Kidney (tissue), 14 donors: Measurements from ENCODE around the gene HECW1. TPM values are rescaled to one million over a fixed set of nuclear protein-coding genes. Genes with fewer than 3 reads are reported as not detected.

Source experiments
- DNase-seq, 5 donors: peaks; one replicate each; pipeline ENCODE4 v3.0.0-alpha.2; 2013 to 2020
- FAIRE-seq: peaks from 2 replicates; lab custom pipeline; 2012; peaks lifted over from hg19 to GRCh38; lab: Jason Lieb, UNC
- H3K27ac ChIP-seq, 2 donors: one replicate each; pipeline ENCODE4 v1.7.0; 2013; ENCODE audit warnings: low read depth in 2 of 2, low read length in 2 of 2, inconsistent platforms in 1 of 2
- H3K27me3 ChIP-seq: one replicate; pipeline ENCODE4 v1.7.1; 2013; ENCODE audit warnings: low read length, inconsistent platforms; ENCODE audit not compliant: control insufficient read depth, insufficient read depth
- H3K36me3 ChIP-seq, 3 donors: one replicate each; pipeline versions ENCODE4 v1.7.0 to v1.7.1; 2013; ENCODE audit warnings: low read length in 3 of 3, control low read depth in 1 of 3, inconsistent platforms in 1 of 3; ENCODE audit not compliant: insufficient read depth in 3 of 3, control insufficient read depth in 2 of 3
- H3K4me1 ChIP-seq, 3 donors: one replicate each; pipeline versions ENCODE4 v1.7.0 to v1.7.1; 2013; ENCODE audit warnings: low read length in 3 of 3, inconsistent platforms in 1 of 3, low read depth in 1 of 3; ENCODE audit not compliant: control insufficient read depth in 2 of 3, insufficient read depth in 2 of 3
- H3K4me3 ChIP-seq, 3 donors: one replicate each; pipeline versions ENCODE4 v1.7.0 to v1.8.1; 2013; ENCODE audit warnings: low read length in 3 of 3, control low read depth in 1 of 3, inconsistent platforms in 1 of 3
- H3K9ac ChIP-seq, 3 donors: one replicate each; pipeline versions ENCODE4 v1.7.0 to v1.7.1; 2013; ENCODE audit warnings: low read length in 3 of 3, control low read depth in 1 of 3, inconsistent platforms in 1 of 3
- H3K9me3 ChIP-seq, 3 donors: one replicate each; pipeline versions ENCODE4 v1.7.0 to v1.7.1; 2013; ENCODE audit warnings: low read length in 3 of 3, control low read depth in 1 of 3, inconsistent platforms in 1 of 3; ENCODE audit not compliant: control insufficient read depth in 2 of 3, insufficient read depth in 1 of 3
- CTCF ChIP-seq: IDR thresholded peaks from 3 replicates; pipeline ENCODE4 v1.5.1; 2012; ENCODE audit warnings: mild to moderate bottlenecking, moderate library complexity, borderline replicate concordance; ENCODE audit not compliant: insufficient read depth; ENCODE audit errors: extremely low read depth
- intact Hi-C: fragments of 100-400 bp; cut with DNase I; formaldehyde crosslinking; loops from one replicate; pipeline ENCODE4 v1.11.1; 2022
- polyA plus RNA-seq: library from polyadenylated mRNA; stranded (reverse); fragments of 350-450 nt; fragmentation: Illumina TruSeq; extraction: RNeasy Lipid Tissue Mini Kit (QIAGEN cat#74804); gene quantifications from one replicate; pipeline ENCODE4 v1.2.3, GENCODE V29; 2014; ENCODE audit warnings: low read depth, low replicate concordance; ENCODE audit not compliant: insufficient read depth
- total RNA-seq: library from RNA; stranded (reverse); fragmentation: NEBNext Ultra II Directional; extraction: Animal tissue kit (Norgen Biotek cat#: 25700); gene quantifications from one replicate; pipeline ENCODE4 v1.2.1, GENCODE V29; 2021
- donor health status: control.
- donor health status: control.
- donor health status: control.
- donor health status: control.
- donor health status: control.
- donor health status: DM: yes; HTN: yes; CAD: no.
- donor health status: Normal renal cell carcinoma (clear cell type).

Gene HECW1
- total and polyA plus RNA-seq, 2 donors from 2014 or later = 0.50 to 7.5 TPM

DNA sequence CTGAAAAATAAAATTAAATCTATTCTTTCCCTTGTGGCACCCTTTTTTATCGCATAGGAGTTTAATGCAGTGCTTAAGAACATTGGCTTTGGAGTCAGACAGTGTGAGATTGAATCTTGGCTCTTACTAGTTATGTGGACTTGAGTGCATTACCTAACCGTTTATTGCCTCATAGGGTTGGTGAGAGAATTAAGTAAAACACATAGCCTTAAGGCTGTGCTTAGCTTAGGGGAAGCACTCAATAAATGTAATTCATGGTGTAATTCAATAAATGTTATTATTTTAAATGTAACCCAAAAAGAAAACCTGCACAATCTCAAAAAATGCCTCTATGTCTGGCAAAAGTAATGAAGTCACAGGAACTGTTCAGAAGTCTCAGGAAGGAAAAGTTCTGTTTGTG is 473.1 kb downstream of the HECW1 start:
- peak overlapping the region in 1 of 3 donors; percentile 16 for H3K9ac ChIP-seq
- H3K27ac ChIP-seq = no peak overlapping the region
- H3K9me3 ChIP-seq = no peaks in the 10 kb centered on the region
- DNase-seq (peak in 1 of 5 donors; percentile 13), FAIRE-seq (no peak)
- intact Hi-C loops = no loop called here
- H3K36me3 ChIP-seq = no peaks in the 10 kb centered on the region
- H3K4me1 ChIP-seq = peaks cover 0 to 5% (median 4%) of the 10 kb centered on the region in 3 donors
- TF ChIP-seq CTCF = no peak
- peak overlapping the region in 1 of 3 donors; percentile 86 for H3K4me3 ChIP-seq
- H3K27me3 ChIP-seq = no peaks in the 10 kb centered on the region

GRCh38 chr7:43586251-43586900 is 473.9 kb downstream of the HECW1 start:
- intact Hi-C loops = no loop called here
- peak overlapping the region in 1 of 3 donors; percentile 3 for H3K4me3 ChIP-seq
- no peak overlapping the region for H3K27ac ChIP-seq

DNA sequence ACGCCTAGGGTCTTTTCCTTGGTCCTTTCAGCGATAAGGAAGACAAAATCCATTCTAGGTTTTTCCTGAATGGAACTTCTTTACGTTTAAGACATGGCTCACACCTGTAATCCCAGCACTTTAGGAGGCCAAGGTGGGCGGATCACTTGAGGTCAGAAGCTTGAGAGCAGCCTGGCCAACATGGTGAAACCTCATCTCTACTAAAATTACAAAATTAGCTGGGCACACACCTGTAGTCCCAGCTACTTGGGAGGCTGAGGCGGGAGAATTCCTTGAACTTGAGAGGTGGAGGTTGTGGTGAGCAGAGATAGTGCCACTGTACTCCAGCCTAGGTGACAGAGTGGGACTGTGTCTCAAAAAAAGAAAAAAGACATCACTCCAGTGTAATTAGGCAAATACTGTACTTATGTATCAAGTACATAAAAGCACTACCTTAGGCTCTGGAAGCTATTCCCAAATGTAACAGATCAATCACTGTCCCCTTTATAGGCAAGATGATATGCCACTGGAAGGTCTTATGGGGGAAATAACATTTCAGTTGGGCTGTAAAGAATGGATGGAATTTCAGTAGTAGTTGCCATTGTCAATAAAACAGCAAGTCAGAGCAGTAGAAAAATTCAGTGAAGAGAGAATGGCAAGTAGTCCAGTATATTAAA is 476.2 kb downstream of the HECW1 start:
- Histone ChIP-seq H3K4me3 (no peak overlapping the region), H3K9ac (no peak overlapping the region), H3K27me3 (no peaks in the 10 kb centered on the region), H3K4me1 (peaks cover 0 to 7% (median 4%) of the 10 kb centered on the region in 3 donors), H3K36me3 (no peaks in the 10 kb centered on the region), H3K9me3 (no peaks in the 10 kb centered on the region), H3K27ac (no peak overlapping the region)
- DNase-seq (no peak), FAIRE-seq (no peak)
- no peak for TF ChIP-seq CTCF
- intact Hi-C loops = no loop called here

More at GRCh38 chr7:43586251-43586900, 473.9 kb downstream of the HECW1 start:
- Histone ChIP-seq H3K4me1 (peaks cover 0 to 7% (median 4%) of the 10 kb centered on the region in 3 donors), H3K27me3 (no peaks in the 10 kb centered on the region), H3K9me3 (no peaks in the 10 kb centered on the region), H3K36me3 (no peaks in the 10 kb centered on the region), H3K9ac (no peak overlapping the region)
- FAIRE-seq = no peak
- no peak for TF ChIP-seq CTCF
- DNase-seq = peak in 2 of 5 donors; percentile 25 to 39
